HL-60 (cell line): ENCODE measurements around the gene WWOX.
"Not testable (repeated sequence)": the region's sequence is repeated elsewhere in the genome, so short reads cannot be mapped to it uniquely, and the experiment has no call there.

Experiments used
- DNase-seq, 2 experiments: peaks; one replicate each; pipeline ENCODE4 v3.0.0-alpha.2; 2010 to 2020; ENCODE audit warnings: low read depth in 1 of 2, low spot score in 1 of 2
- H3K27ac ChIP-seq: fragments of 250-450 bp; sonication (Bioruptor Pico); replicated peaks from 2 replicates; pipeline ENCODE4 v1.5.1; 2020; ENCODE audit warnings: mild to moderate bottlenecking, moderate library complexity
- H3K27me3 ChIP-seq: fragments of 250-450 bp; sonication (Bioruptor Pico); 2 replicates; pipeline ENCODE4 v1.5.1; 2021; ENCODE audit warnings: mild to moderate bottlenecking, moderate library complexity; ENCODE audit not compliant: insufficient read depth, poor library complexity, severe bottlenecking
- H3K4me3 ChIP-seq: replicated peaks from 2 replicates; pipeline ENCODE4 v1.5.1; 2011; ENCODE audit warnings: mild to moderate bottlenecking, control low read depth, low read length; ENCODE audit not compliant: insufficient read depth
- CTCF ChIP-seq: IDR thresholded peaks from one replicate; pipeline ENCODE4 v1.5.1; 2011; ENCODE audit warnings: low read length, control low read depth, inconsistent platforms; ENCODE audit not compliant: insufficient read depth
- GABPA ChIP-seq: IDR thresholded peaks from 2 replicates; pipeline ENCODE4 v1.6.1; 2012; ENCODE audit warnings: low read depth
- POLR2AphosphoS5 ChIP-seq: IDR thresholded peaks from 2 replicates; pipeline ENCODE4 v1.6.1; 2012; ENCODE audit warnings: low read depth
- REST ChIP-seq: IDR thresholded peaks from 2 replicates; pipeline ENCODE4 v1.6.1; 2012; ENCODE audit warnings: low read depth; ENCODE audit not compliant: insufficient replicate concordance
- SPI1 ChIP-seq: IDR thresholded peaks from 2 replicates; pipeline ENCODE4 v1.6.1; 2012; ENCODE audit warnings: low read depth, mild to moderate bottlenecking, borderline replicate concordance
- long read RNA-seq: library from polyadenylated mRNA; unstranded; transcript quantifications from one replicate; pipeline ENCODE4 v2.0.0, GENCODE V29; 2020

The WWOX gene
- long read RNA-seq, transcript WWOX-207 (5 exons, 654 nt), result major isoform, 7 of 20 reads
- long read RNA-seq, partial matches to known transcripts, result 1 of 20 reads
- long read RNA-seq, other reads (novel, unspliced or antisense), result 12 of 20 reads

- Histone ChIP-seq H3K27ac (peak within 1 kb of the TSS; percentile 82), H3K4me3 (peak within 1 kb of the TSS; percentile 96), H3K27me3 (no peaks in the 10 kb centered on the region)
- TF ChIP-seq GABPA (peak; percentile 43; the same call in 1 of the 2 replicates), POLR2AphosphoS5 (peak; percentile 50; the same call in 1 of the 2 replicates), REST (peak; percentile 39), CTCF (no peak), SPI1 (peak; percentile 28; the same call in 1 of the 2 replicates)
- DNase-seq, result peak; percentile 91 to 97
Measured at GRCh38 chr16:78099271-78100111, at the start of gene WWOX. Gene WWOX (plus strand): TSS chr16:78099654.

GRCh38 chr16:78050734-78051400, 48.6 kb upstream of the WWOX start:
- TF ChIP-seq CTCF, result no peak
- H3K4me3 ChIP-seq, result no peak overlapping the region
- no peak overlapping the region for H3K27ac ChIP-seq
- H3K27me3 ChIP-seq, result no peaks in the 10 kb centered on the region
- no peak for DNase-seq

- DNase-seq, result no peak
- H3K27me3 ChIP-seq, result peaks cover 2% of the 10 kb centered on the region
- TF ChIP-seq POLR2AphosphoS5 (no peak), GABPA (no peak), SPI1 (no peak), REST (no peak), CTCF (no peak)
- H3K27ac ChIP-seq, result no peak overlapping the region
- H3K4me3 ChIP-seq, result no peak overlapping the region
Measured at GRCh38 chr16:78057803-78058564, 41.5 kb upstream of the WWOX start.

- not testable (repeated sequence) for H3K27me3 ChIP-seq, DNase-seq, H3K27ac ChIP-seq, H3K4me3 ChIP-seq
Measured at GRCh38 chr16:78059806-78060205, 39.6 kb upstream of the WWOX start.
